Immature natural killer cell (primary cell): ENCODE data around the gene TENM3. TPM values are rescaled to one million over a fixed set of nuclear protein-coding genes. Genes with fewer than 3 reads are reported as not detected.

Experiments used
- DNase-seq, 3 donors: peaks; one replicate each; pipeline ENCODE4 v3.0.0; 2022; ENCODE audit warnings: mixed read lengths in 1 of 3
- H3K27ac Mint-ChIP-seq, 6 donors: one replicate each; pipeline ENCODE4 v1.8.0; 2020; ENCODE audit warnings: mixed read lengths in 6 of 6, mild to moderate bottlenecking in 5 of 6, inconsistent platforms in 4 of 6, moderate library complexity in 3 of 6
- H3K27me3 Mint-ChIP-seq, 3 donors: one replicate each; pipeline ENCODE4 v1.8.0; 2020 to 2021; ENCODE audit warnings: low read depth in 3 of 3, mild to moderate bottlenecking in 3 of 3, mixed read lengths in 3 of 3, moderate library complexity in 3 of 3, inconsistent platforms in 1 of 3
- H3K36me3 Mint-ChIP-seq, 3 donors: one replicate each; pipeline ENCODE4 v1.8.0; 2020; ENCODE audit warnings: mixed read lengths in 3 of 3, inconsistent platforms in 2 of 3, mild to moderate bottlenecking in 2 of 3
- H3K4me1 Mint-ChIP-seq, 2 donors: one replicate each; pipeline ENCODE4 v1.8.0; 2020; ENCODE audit warnings: inconsistent platforms in 2 of 2, mild to moderate bottlenecking in 2 of 2, mixed read lengths in 2 of 2, moderate library complexity in 1 of 2
- H3K4me3 Mint-ChIP-seq, 5 donors: one replicate each; pipeline ENCODE4 v1.8.0; 2020; ENCODE audit warnings: mild to moderate bottlenecking in 5 of 5, mixed read lengths in 5 of 5, inconsistent platforms in 3 of 5, moderate library complexity in 3 of 5
- H3K9me3 Mint-ChIP-seq, 6 donors: one replicate each; pipeline ENCODE4 v1.8.0; 2020; ENCODE audit warnings: mild to moderate bottlenecking in 6 of 6, mixed read lengths in 6 of 6, inconsistent platforms in 4 of 6, moderate library complexity in 3 of 6
- polyA plus RNA-seq, 3 donors: library from polyadenylated mRNA; unstranded; fragments of 300-500 nt; fragmentation: Illumina TruSeq; gene quantifications; one replicate each; pipeline ENCODE4 v1.2.3, GENCODE V29; 2021

Gene TENM3
- polyA plus RNA-seq, 3 donors from 2014 or later = not detected

DNA sequence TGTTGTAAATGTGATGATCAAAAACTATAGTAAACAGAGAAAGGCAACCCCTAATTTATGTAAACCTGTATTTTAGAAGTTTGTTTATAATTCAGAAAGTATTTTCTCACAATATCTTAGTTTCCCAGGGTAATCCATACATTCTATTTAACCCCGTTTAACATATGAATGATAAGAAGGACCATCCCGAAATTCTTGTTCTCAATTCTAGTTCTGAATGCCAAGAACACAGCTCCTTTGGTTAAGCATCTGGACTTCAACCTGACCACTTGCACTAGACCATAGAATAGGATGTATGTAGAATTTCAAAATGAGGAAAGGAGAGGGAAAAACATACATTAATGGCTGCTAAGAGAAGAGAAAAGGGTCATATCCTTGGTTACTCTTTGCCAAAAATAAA lies 227.0 kb downstream of the TENM3 start:
- H3K27ac Mint-ChIP-seq = no peak overlapping the region
- H3K9me3 Mint-ChIP-seq = no peaks in the 10 kb centered on the region
- H3K27me3 Mint-ChIP-seq = peaks cover 0 to 2% (median 1%) of the 10 kb centered on the region in 3 donors
- no peak overlapping the region for H3K4me3 Mint-ChIP-seq
- H3K36me3 Mint-ChIP-seq = no peaks in the 10 kb centered on the region
- no peak for DNase-seq
- no peaks in the 10 kb centered on the region for H3K4me1 Mint-ChIP-seq

DNA sequence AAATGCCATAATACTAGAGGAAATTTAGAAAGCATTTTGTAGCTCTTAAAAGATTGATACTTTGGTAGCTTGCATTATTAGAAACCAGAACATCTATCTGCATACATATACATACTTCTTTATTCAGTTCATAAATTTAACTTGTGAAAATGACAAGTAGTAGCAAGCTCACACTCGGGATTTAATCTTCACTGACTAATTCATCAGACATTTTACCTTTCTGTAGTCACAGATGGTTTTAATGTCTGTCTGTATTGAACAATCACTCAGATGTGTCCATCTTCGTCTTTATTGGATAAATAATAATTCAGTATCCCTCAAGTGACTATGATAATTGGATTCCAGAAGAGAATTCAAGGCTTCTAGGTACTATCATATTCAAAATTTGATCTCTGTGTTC lies 232.3 kb downstream of the TENM3 start:
- no peak for DNase-seq
- Mint-ChIP-seq H3K4me1 (no peaks in the 10 kb centered on the region), H3K36me3 (no peaks in the 10 kb centered on the region), H3K9me3 (no peaks in the 10 kb centered on the region), H3K27ac (no peak overlapping the region), H3K27me3 (peaks cover 0 to 1% (median 0%) of the 10 kb centered on the region in 3 donors), H3K4me3 (no peak overlapping the region)

DNA sequence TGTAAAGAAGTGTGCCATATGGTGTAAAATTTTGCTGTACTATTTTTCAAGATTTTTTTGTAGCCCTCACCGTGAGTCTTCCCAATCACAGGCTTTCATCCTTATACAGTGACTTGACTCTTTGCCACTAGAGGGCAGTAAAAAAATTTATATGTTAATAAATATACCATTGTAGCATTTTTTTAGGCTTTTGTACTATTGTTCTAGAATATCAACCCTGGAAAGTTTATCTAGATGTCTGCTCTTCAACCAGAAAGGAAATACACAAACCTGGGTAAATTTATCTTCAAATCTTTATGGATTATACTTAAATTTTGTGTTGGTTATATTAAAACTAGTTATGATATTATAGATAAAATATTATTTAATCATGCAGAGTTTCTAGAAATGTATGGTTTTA lies 235.3 kb downstream of the TENM3 start:
- Mint-ChIP-seq H3K4me1 (no peaks in the 10 kb centered on the region), H3K27me3 (peaks cover 0 to 1% (median 0%) of the 10 kb centered on the region in 3 donors), H3K9me3 (no peaks in the 10 kb centered on the region), H3K27ac (no peak overlapping the region), H3K36me3 (no peaks in the 10 kb centered on the region), H3K4me3 (no peak overlapping the region)
- peak; percentile 0 to 9 (median 5) for DNase-seq

DNA sequence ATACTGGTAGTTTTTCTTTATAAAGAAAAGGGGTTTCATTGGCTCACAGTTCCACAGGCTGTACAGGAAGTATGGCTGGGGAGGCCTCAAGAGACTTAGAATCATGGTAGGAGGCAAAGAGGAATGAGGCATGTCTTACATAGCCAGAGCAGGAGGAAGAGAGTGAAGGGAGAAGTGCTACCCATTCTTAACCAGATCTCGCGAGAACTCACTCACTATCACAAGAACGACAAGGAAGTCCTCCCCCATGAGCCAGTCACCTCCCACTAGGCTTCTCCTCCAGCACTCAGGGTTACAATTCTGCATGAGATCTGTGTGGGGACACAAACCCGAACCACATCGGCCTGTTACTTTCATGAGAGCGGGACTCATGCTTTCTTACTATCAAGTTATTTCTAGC lies 240.5 kb downstream of the TENM3 start:
- Mint-ChIP-seq H3K4me3 (no peak overlapping the region), H3K4me1 (no peaks in the 10 kb centered on the region), H3K27ac (no peak overlapping the region), H3K9me3 (peaks cover 0 to 4% (median 0%) of the 10 kb centered on the region in 6 donors), H3K36me3 (no peaks in the 10 kb centered on the region), H3K27me3 (no peaks in the 10 kb centered on the region)
- DNase-seq = no peak

DNA sequence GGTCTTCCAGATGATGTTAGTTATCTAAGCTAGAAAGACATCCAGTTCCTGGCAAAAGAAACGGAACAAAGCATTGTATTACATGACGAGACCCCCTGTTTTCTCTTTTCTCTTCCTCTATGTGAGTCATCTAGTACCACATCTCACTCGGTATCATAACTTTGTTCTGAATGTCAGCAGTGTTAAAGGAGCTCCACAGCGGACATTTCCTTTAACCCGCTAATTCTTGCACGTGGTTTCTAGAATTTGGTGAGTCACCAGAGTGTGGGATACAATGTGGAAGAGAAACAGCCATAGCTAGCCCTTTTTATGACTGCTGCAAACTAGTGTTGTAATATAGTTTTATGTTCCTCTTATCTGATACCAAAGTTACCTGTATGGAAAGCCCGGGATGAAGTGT lies 243.7 kb downstream of the TENM3 start:
- H3K36me3 Mint-ChIP-seq = no peaks in the 10 kb centered on the region
- no peak for DNase-seq
- H3K9me3 Mint-ChIP-seq = peaks cover 0 to 4% (median 0%) of the 10 kb centered on the region in 6 donors
- peaks cover 0 to 3% (median 0%) of the 10 kb centered on the region in 3 donors for H3K27me3 Mint-ChIP-seq
- H3K4me1 Mint-ChIP-seq = no peaks in the 10 kb centered on the region
- H3K27ac Mint-ChIP-seq = no peak overlapping the region
- no peak overlapping the region for H3K4me3 Mint-ChIP-seq

DNA sequence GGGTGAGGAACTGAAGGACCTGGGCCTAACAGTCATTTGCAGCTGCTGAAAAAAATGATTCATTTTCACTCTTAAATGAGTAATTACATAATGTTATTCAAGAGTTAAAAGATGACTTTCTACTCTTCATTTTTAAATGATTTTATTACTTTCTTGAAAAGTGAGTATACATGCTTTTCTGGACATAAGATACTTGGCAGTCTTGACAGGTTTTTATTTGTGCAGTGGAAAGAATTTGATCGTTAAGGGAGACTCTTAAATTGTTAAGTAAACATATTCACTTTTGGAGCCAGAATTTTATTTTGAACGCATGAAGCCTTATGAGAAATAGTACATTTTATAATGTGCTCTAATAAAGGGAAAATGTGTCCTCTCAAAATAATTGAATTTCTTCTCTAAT lies 245.7 kb downstream of the TENM3 start:
- Mint-ChIP-seq H3K36me3 (no peaks in the 10 kb centered on the region), H3K4me3 (no peak overlapping the region), H3K27me3 (peaks cover 0 to 3% (median under 1%) of the 10 kb centered on the region in 3 donors), H3K4me1 (no peaks in the 10 kb centered on the region), H3K27ac (no peak overlapping the region), H3K9me3 (peaks cover 0 to 4% (median 0%) of the 10 kb centered on the region in 6 donors)
- no peak for DNase-seq

DNA sequence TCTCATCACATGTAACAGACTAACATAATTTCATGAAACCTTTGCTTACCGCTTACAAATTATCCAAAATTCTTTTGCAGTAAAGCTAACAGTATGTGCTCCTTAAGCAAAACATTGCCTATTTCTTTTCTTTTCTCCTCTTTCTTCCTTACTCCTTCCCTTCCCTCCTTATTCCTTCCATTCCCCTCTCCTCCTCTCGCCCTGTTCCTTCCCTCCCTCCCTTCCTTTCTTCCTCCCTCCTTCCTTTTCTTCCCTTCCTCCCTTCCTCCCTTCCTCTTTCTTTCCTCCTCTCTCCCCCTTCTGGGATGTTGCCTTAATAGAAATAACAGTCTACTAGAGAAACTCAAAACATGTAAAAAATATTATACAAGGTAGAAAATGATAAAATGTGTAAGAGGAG lies 246.4 kb downstream of the TENM3 start:
- no peak overlapping the region for H3K27ac Mint-ChIP-seq
- peaks cover 0 to 4% (median 0%) of the 10 kb centered on the region in 6 donors for H3K9me3 Mint-ChIP-seq
- no peak overlapping the region for H3K4me3 Mint-ChIP-seq
- no peak for DNase-seq
- no peaks in the 10 kb centered on the region for H3K4me1 Mint-ChIP-seq
- no peaks in the 10 kb centered on the region for H3K36me3 Mint-ChIP-seq
- H3K27me3 Mint-ChIP-seq = peaks cover 0 to 3% (median 3%) of the 10 kb centered on the region in 3 donors

DNA sequence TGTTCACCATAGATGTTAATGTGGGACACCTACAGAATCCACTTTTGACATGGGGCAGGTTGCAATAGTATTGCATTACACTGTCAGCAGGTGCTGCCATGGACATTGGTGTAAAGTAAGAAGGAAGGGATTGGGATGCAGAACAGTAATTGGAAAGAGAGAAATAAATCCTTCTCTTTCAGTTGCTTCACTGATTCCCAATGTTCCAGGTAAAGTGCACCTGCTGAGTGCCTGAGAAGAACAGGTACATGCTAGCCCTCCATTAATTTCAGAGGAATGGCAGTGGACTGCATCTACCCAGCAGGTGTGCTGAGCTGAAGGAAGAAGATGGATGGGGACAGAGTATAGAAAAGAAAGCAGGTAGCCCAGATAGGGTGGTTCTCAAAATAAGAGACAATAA lies 248.5 kb downstream of the TENM3 start:
- no peaks in the 10 kb centered on the region for H3K9me3 Mint-ChIP-seq
- H3K27me3 Mint-ChIP-seq = peaks cover 0 to 3% (median 3%) of the 10 kb centered on the region in 3 donors
- no peak for DNase-seq
- no peak overlapping the region for H3K4me3 Mint-ChIP-seq
- no peaks in the 10 kb centered on the region for H3K36me3 Mint-ChIP-seq
- no peak overlapping the region for H3K27ac Mint-ChIP-seq
- H3K4me1 Mint-ChIP-seq = no peaks in the 10 kb centered on the region

DNA sequence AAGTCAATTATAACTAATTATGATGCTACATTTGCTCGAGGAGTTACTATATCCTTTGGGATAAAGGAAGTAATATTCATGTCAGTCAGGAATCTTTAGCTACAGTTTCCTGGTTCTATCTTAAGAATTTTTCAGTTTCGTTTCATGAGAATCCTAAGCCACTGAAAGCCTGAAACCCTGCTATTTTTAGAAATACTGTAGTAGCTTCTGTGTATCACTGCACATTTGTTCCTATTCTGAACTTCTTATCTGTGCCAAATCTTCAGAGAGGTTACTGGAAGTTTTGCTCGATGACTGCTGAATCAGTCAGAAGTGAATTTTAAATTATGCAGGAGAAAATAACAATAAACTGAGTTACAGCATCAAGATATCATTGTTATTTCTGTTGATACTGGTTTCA lies 249.2 kb downstream of the TENM3 start:
- no peak for DNase-seq
- H3K27ac Mint-ChIP-seq = no peak overlapping the region
- no peak overlapping the region for H3K4me3 Mint-ChIP-seq
- no peaks in the 10 kb centered on the region for H3K9me3 Mint-ChIP-seq
- H3K36me3 Mint-ChIP-seq = no peaks in the 10 kb centered on the region
- peaks cover 0 to 3% (median 3%) of the 10 kb centered on the region in 3 donors for H3K27me3 Mint-ChIP-seq
- H3K4me1 Mint-ChIP-seq = no peaks in the 10 kb centered on the region

DNA sequence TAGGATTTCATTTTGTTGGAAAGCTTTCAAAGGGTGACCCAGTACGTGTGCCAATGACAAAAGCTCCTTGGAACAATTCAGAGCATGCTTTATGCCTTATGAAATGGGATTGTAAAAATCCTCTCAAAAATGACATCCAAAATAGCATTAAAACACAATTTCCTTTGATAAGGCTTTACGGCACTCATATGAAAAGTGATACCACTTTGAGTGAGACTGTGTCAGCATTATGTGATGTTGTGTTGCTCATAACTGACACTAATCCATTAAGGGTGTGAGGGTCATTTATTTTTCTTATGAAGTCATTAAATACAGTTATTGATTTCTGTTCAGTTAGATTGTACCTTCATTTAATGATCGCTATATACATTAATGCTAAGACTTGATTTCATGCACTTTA lies 250.2 kb downstream of the TENM3 start:
- no peak for DNase-seq
- no peak overlapping the region for H3K4me3 Mint-ChIP-seq
- H3K9me3 Mint-ChIP-seq = no peaks in the 10 kb centered on the region
- peaks cover 0 to 3% (median 3%) of the 10 kb centered on the region in 3 donors for H3K27me3 Mint-ChIP-seq
- H3K36me3 Mint-ChIP-seq = no peaks in the 10 kb centered on the region
- no peaks in the 10 kb centered on the region for H3K4me1 Mint-ChIP-seq
- H3K27ac Mint-ChIP-seq = no peak overlapping the region

DNA sequence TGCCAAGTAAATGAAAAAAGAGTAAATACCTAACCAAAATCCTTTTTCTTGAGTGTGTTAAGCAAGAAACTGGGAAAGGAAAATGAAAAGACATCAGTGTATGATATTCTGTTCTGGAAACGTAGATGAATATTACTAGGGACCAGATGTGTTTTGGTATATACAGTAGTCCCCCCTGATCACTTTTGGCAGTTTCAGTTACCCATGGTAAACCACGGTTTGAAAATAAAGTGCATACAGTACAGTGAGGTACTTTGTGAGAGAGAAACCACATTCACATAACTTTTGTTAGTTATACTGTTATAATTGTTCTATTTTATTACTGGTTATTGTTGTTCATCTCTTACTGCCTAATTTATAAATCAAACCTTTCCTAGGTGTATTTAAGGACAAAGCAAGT lies 250.9 kb downstream of the TENM3 start:
- no peaks in the 10 kb centered on the region for H3K9me3 Mint-ChIP-seq
- no peak overlapping the region for H3K27ac Mint-ChIP-seq
- no peaks in the 10 kb centered on the region for H3K36me3 Mint-ChIP-seq
- H3K27me3 Mint-ChIP-seq = peaks cover 0 to 3% (median 3%) of the 10 kb centered on the region in 3 donors
- no peak overlapping the region for H3K4me3 Mint-ChIP-seq
- no peaks in the 10 kb centered on the region for H3K4me1 Mint-ChIP-seq
- DNase-seq = no peak

DNA sequence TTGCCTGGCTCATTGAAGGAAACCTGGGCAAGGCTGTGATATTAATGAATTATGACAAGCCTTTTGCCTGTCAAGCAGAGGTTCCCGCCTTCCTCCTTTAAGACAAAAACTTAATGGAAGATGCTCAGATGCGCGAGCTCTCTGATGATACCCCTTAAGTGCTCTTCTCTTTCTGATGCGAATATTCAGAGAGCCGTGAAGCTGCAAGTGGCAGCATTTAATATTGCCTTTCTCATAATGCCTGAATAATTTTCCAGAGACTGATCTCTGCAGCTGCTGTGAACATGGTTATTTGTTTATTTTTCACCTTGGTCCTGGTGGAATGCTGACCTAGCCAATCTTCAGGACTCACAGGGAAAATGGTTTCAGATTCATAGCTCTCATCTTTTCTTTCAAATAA lies 251.8 kb downstream of the TENM3 start:
- H3K4me1 Mint-ChIP-seq = no peaks in the 10 kb centered on the region
- DNase-seq = no peak
- H3K27ac Mint-ChIP-seq = no peak overlapping the region
- peaks cover 1 to 3% (median 3%) of the 10 kb centered on the region in 3 donors for H3K27me3 Mint-ChIP-seq
- H3K4me3 Mint-ChIP-seq = no peak overlapping the region
- no peaks in the 10 kb centered on the region for H3K36me3 Mint-ChIP-seq
- H3K9me3 Mint-ChIP-seq = no peaks in the 10 kb centered on the region

DNA sequence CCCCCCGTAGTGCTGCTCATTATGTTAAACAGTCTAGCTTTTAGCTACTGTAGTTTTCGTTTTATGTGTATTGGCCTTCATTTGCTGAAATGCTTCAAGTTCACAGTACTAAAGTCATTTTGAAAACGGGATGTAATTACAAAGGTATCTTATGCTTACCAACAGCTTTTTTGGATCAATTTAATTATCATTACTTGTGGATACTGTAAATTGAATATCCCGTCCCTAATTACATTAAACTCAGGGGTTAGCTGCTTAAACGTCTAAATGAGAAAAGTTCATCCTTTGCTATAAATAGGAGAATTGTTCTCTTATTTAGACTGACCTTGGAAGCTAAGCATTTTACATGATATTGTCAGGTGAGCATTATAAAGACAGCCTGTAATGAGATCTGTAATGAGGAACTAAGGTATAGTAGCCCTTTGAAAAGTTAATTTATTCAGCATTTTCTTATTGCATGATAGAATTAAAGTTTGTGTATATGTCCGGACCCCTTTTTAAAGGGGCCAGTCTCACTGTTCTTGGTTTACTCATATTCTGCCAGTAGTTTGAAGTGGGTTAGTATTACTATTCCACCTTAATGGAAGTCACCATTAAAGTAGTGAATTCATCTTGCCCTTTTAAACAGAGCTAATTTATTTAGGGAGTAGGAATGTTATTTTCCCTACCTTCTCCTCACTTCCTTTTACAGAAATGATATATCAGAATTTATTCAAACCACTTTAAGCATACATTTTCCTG lies 252.6 kb downstream of the TENM3 start:
- no peak for DNase-seq
- Mint-ChIP-seq H3K27me3 (peaks cover 0 to 4% (median 3%) of the 10 kb centered on the region in 3 donors), H3K9me3 (no peaks in the 10 kb centered on the region), H3K4me3 (no peak overlapping the region), H3K27ac (no peak overlapping the region), H3K4me1 (no peaks in the 10 kb centered on the region), H3K36me3 (no peaks in the 10 kb centered on the region)

DNA sequence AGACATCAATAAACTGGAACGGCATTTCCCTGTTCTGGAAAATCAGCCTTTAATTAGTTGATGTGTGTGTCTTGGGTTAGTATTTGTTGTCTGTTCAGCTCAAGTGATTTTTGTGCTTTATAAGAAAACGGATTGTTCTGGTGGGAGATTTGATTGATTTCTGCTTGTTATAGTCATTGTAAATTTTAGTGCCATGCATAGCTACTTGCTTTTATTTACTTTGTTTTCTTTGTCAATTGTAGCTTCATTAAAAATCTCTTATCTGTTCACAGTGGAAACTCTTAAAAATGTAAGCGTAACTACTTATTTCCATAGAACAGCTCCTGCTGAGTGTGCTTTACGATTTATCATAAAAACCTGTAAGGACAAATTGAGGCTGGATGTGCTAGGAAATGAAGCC lies 253.2 kb downstream of the TENM3 start:
- no peaks in the 10 kb centered on the region for H3K36me3 Mint-ChIP-seq

DNA sequence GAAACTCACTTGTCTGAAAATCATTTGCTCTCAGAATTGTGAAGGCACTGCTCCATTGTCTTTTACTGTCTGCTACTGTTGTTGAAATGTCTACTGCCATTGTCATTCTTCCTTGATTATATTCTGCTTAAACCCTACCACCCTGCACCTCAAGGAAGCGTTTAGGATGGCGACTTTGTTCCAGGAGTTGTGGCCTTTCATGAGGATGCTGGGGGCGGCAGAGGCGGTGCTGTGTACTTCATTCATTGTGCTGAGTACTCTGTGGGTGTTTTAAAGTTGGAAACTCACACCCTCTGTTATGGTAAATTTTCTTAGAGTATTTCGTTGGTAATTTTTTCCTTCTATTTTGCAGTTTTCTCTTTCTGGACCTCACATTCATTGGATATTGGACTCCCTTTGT lies 258.9 kb downstream of the TENM3 start:
- DNase-seq = no peak
- Mint-ChIP-seq H3K4me1 (no peaks in the 10 kb centered on the region), H3K4me3 (no peak overlapping the region), H3K27ac (no peak overlapping the region), H3K27me3 (peaks cover 0 to 4% (median 3%) of the 10 kb centered on the region in 3 donors), H3K9me3 (no peaks in the 10 kb centered on the region), H3K36me3 (no peaks in the 10 kb centered on the region)

More for the DNA sequence above, 253.2 kb downstream of the TENM3 start:
- no peak overlapping the region for H3K27ac Mint-ChIP-seq
- no peak overlapping the region for H3K4me3 Mint-ChIP-seq
- no peaks in the 10 kb centered on the region for H3K4me1 Mint-ChIP-seq
- H3K27me3 Mint-ChIP-seq = peaks cover 0 to 6% (median 4%) of the 10 kb centered on the region in 3 donors
- H3K9me3 Mint-ChIP-seq = no peaks in the 10 kb centered on the region
- no peak for DNase-seq
